Right lobe of liver (tissue), 6 donors: Measurements from ENCODE around the gene RER1. TPM values are rescaled to one million over a fixed set of nuclear protein-coding genes. Genes with fewer than 3 reads are reported as not detected.

Experiments used
- ATAC-seq, 4 donors: fragments of 200-7000 bp; cut with Tn5 transposase; one replicate each; pipeline ENCODE4 v1.9.1; 2020; ENCODE audit warnings: mild to moderate bottlenecking in 4 of 4, moderate library complexity in 4 of 4
- DNase-seq, 3 donors: peaks; one replicate each; pipeline ENCODE4 v3.0.0-alpha.2; 2020
- H3K27ac ChIP-seq, 3 donors: fragments of 200-600 bp; one replicate each; pipeline ENCODE4 v1.8.0; 2022
- H3K27me3 ChIP-seq, 2 donors: fragments of 200-600 bp; one replicate each; pipeline ENCODE4 v1.8.0; 2022
- H3K36me3 ChIP-seq, 4 donors: fragments of 200-600 bp; sonication (generic) in 1 of 4; one replicate each; pipeline versions ENCODE4 v1.5.1 to v1.8.0; 2017 to 2022; ENCODE audit warnings: control low read depth in 1 of 4
- H3K4me1 ChIP-seq, 4 donors: fragments of 200-600 bp; sonication (generic) in 1 of 4; one replicate each; pipeline versions ENCODE4 v1.5.1 to v1.8.0; 2017 to 2022; ENCODE audit warnings: control low read depth in 1 of 4
- H3K4me3 ChIP-seq, 3 donors: fragments of 200-600 bp; one replicate each; pipeline ENCODE4 v1.8.0; 2022
- H3K9me3 ChIP-seq, 4 donors: fragments of 200-600 bp; sonication (generic) in 1 of 4; one replicate each; pipeline versions ENCODE4 v1.5.1 to v1.8.0; 2017 to 2022; ENCODE audit warnings: control low read depth in 1 of 4
- POLR2A ChIP-seq: fragments of 450-650 bp; IDR thresholded peaks from one replicate; pipeline ENCODE4 v1.6.1; 2017; ENCODE audit warnings: antibody characterized with exemption, mild to moderate bottlenecking
- WGBS: methylation state at CpG from one replicate; pipeline ENCODE4 v1.1.6; 2018; ENCODE audit warnings: low coverage, low lambda C conversion rate; ENCODE audit not compliant: insufficient coverage; ENCODE audit errors: missing lambda C conversion rate; 5-methylcytosine and 5-hydroxymethylcytosine counted together
- intact Hi-C, 2 donors: fragments of 100-400 bp; cut with DNase I; formaldehyde crosslinking; loops; one replicate each; pipeline versions ENCODE4 v1.11.2 to v1.14.1; 2022
- total RNA-seq, 6 experiments: library from RNA; depleted of rRNA in 2 of 6; stranded (reverse); fragments of >200 nt in 2 of 6; fragmentation: NEBNext Ultra II Directional in 3 of 6; extraction: Animal tissue kit (Norgen Biotek cat#: 25700) in 3 of 6; gene quantifications; one replicate each; pipeline versions ENCODE4 v1.1.0 to v1.2.4, GENCODE V29; 2016 to 2023
- TF ChIP-seq, protein P1 (sequence below), 4 donors: fragments of 200-600 bp in 3 of 4; fragments of 450-650 bp in 1 of 4; IDR thresholded peaks; one replicate each; pipeline versions ENCODE4 v1.5.1 to v1.8.0; 2016 to 2022; ENCODE audit warnings: antibody characterized with exemption in 4 of 4, mild to moderate bottlenecking in 2 of 4
- donor health status: DM: no; HTN: yes; CAD: no.
- donor health status: DM: no; HTN: no; CAD: no.
- donor health status: DM: no; HTN: no; CAD: no.
- donor health status: DM: no; HTN: yes; CAD: no.
- donor health status: DM: no; HTN: yes; CAD: no.

The RER1 gene
- total RNA-seq, 6 experiments from 2014 or later, result 76.5 to 166 (median 122) TPM

DNA sequence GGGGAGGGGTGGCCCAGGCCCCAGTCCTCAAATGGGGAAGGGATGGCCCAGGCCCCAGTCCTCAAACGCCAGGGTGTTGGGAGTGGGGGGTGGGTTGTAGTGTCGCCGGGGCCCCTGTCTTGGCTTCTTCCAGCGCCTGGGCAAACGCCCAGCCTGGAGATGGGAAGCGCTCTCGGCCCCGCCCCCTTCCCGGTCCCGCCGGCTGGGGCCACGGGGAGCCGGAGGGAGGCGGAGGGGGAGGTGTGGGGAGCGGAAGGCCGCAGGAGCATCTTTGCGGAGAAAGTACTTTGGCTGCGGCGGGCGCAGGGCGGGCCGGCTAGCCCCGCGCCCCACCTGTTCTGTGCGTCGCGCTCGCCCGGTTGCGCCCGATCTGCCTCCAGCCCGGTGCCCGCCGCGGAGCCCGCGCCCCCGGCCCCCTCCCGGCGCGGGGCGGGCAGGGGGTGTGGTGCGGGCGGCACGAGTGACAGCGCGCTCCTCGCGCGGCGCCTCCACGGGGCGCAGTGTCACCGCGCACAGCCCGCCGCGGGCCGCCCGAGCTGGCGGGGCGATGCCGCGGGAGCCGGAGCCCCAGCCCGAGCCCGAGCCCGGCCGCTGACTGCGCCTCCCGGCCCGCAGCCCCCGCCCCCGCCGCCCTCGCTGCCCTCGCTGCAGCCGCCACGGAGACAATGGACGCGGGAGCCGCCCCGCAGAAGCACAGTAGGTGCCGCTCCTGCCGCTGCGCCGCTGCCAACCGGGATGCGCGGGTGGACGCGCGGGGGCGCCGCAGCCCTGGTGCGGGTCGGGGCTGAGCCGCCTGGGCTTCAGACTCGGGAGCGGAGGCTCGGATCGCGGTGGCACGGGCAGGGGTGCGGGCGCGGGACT lies 51.9 kb downstream of the RER1 start:
- peaks cover 0 to 9% of the 10 kb centered on the region in 2 donors for H3K27me3 ChIP-seq
- H3K9me3 ChIP-seq, result no peaks in the 10 kb centered on the region
- WGBS, result no CpG with 5 or more reads among the region's 107 CpGs
- ATAC-seq, result peak in 1 of 4 donors; percentile 28
- intact Hi-C loops, result no loop called here
- no peak overlapping the region for H3K27ac ChIP-seq
- H3K4me1 ChIP-seq, result no peaks in the 10 kb centered on the region
- no peaks in the 10 kb centered on the region for H3K36me3 ChIP-seq
- TF ChIP-seq POLR2A, result no peak
- TF ChIP-seq, protein P1, sequence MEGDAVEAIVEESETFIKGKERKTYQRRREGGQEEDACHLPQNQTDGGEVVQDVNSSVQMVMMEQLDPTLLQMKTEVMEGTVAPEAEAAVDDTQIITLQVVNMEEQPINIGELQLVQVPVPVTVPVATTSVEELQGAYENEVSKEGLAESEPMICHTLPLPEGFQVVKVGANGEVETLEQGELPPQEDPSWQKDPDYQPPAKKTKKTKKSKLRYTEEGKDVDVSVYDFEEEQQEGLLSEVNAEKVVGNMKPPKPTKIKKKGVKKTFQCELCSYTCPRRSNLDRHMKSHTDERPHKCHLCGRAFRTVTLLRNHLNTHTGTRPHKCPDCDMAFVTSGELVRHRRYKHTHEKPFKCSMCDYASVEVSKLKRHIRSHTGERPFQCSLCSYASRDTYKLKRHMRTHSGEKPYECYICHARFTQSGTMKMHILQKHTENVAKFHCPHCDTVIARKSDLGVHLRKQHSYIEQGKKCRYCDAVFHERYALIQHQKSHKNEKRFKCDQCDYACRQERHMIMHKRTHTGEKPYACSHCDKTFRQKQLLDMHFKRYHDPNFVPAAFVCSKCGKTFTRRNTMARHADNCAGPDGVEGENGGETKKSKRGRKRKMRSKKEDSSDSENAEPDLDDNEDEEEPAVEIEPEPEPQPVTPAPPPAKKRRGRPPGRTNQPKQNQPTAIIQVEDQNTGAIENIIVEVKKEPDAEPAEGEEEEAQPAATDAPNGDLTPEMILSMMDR (IDR thresholded peaks at IDR 0.05), result peak in 2 of 4 donors; percentile 15 to 25
- no peak for DNase-seq
- H3K4me3 ChIP-seq, result no peak overlapping the region

GRCh38 chr1:2444138-2444591 lies 52.5 kb downstream of the RER1 start:
- H3K27ac ChIP-seq, result no peak overlapping the region
- no peaks in the 10 kb centered on the region for H3K4me1 ChIP-seq
- peaks cover 0 to 9% of the 10 kb centered on the region in 2 donors for H3K27me3 ChIP-seq
- DNase-seq, result no peak
- ATAC-seq, result no peak
- intact Hi-C loops, result no loop called here
- H3K9me3 ChIP-seq, result no peaks in the 10 kb centered on the region
- no peaks in the 10 kb centered on the region for H3K36me3 ChIP-seq
- 80% methylated on average over 1 of the region's 27 CpGs for WGBS
- TF ChIP-seq, protein P1 (IDR thresholded peaks at IDR 0.05), result no peak
- no peak for TF ChIP-seq POLR2A
- H3K4me3 ChIP-seq, result no peak overlapping the region

- H3K27me3 ChIP-seq, result peaks cover 0 to 9% of the 10 kb centered on the region in 2 donors
- 42% methylated on average over 6 of the region's 16 CpGs for WGBS
- peak in 1 of 4 donors; percentile 10 for ATAC-seq
- no peak for DNase-seq
- H3K9me3 ChIP-seq, result no peaks in the 10 kb centered on the region
- H3K36me3 ChIP-seq, result no peaks in the 10 kb centered on the region
- no peaks in the 10 kb centered on the region for H3K4me1 ChIP-seq
- H3K27ac ChIP-seq, result no peak overlapping the region
- H3K4me3 ChIP-seq, result no peak overlapping the region
- TF ChIP-seq POLR2A, result no peak
- TF ChIP-seq, protein P1 (IDR thresholded peaks at IDR 0.05), result no peak
- intact Hi-C loops, result no loop called here
Measured at GRCh38 chr1:2445162-2445822, 53.7 kb downstream of the RER1 start.

- 66% methylated on average over 3 of the region's 15 CpGs for whole genome bisulfite sequencing
- Histone ChIP-seq H3K4me1 (no peaks in the 10 kb centered on the region), H3K27ac (no peak overlapping the region), H3K9me3 (no peaks in the 10 kb centered on the region), H3K36me3 (no peaks in the 10 kb centered on the region), H3K27me3 (peaks cover 0 to 9% of the 10 kb centered on the region in 2 donors), H3K4me3 (no peak overlapping the region)
- TF ChIP-seq POLR2A, result no peak
- TF ChIP-seq, protein P1 (IDR thresholded peaks at IDR 0.05), result no peak
- intact Hi-C loops, result no loop called here
- DNase-seq, result no peak
- ATAC-seq, result no peak
Measured at GRCh38 chr1:2445823-2446215, 54.2 kb downstream of the RER1 start.
